ENCODE measurements around the gene RASAL2. TPM values are rescaled to one million over a fixed set of nuclear protein-coding genes. Genes with fewer than 3 reads are reported as not detected.

Gene RASAL2
- total and polyA plus RNA-seq, 9 of the 15 experiments (the other 6 are each of a cell fraction or from before 2014, with no cell fraction given), result 0.13 to 1.0 (median 0.62) TPM

DNA sequence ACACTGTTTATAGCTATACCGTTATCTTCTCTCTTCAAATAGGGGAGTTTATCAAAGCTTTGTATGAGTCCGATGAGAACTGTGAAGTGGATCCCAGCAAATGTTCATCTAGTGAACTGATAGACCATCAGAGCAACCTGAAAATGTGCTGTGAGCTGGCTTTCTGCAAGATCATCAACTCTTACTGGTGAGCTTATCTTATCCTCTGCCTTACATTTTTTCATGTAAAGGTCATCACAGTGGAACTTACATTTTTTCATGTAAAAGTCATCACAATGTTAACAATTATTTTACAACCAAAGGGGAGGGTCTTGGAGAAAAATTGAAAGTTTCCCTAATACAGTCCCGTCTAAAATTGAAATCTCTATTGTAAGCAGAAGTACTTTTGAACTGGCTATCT is 357.6 kb downstream of the RASAL2 start:
- 1% methylated on average over 3 of the region's 3 CpGs for WGBS (ENCODE audit: insufficient coverage, low coverage, missing lambda C conversion rate)
- POLR2A ChIA-PET, result no interaction called here
- ATAC-seq (no peak), FAIRE-seq (no peak), DNase-seq (ENCODE audit: extremely low read depth in 1 of 4, low spot score in 3 of 4) (no peak)
- intact Hi-C loops (cut with micrococcal nuclease) (no loop called here), in situ Hi-C loops (cut with MboI) (no loop called here)
- no peaks in the 10 kb centered on the region for H3K4me1 ChIP-seq (replicated peaks in 1 of 2; ENCODE audit: control insufficient read depth in 2 of 2, insufficient read depth in 2 of 2, low read length in 2 of 2)
- CTCF ChIA-PET (ENCODE audit: low intra/inter-chr PET ratio), result no interaction called here
- no peak overlapping the region for H3K9ac ChIP-seq (ENCODE audit: insufficient read depth in 1 of 2, low read depth in 2 of 2, low read length in 2 of 2)
- H2AFZ ChIP-seq (ENCODE audit: low read depth, low read length), result no peak overlapping the region
- H4K20me1 ChIP-seq (replicated peaks; ENCODE audit: control insufficient read depth, insufficient read depth, low read length), result no peaks in the 10 kb centered on the region
- no peaks in the 10 kb centered on the region for H3K79me2 ChIP-seq (ENCODE audit: control insufficient read depth, insufficient read depth, low read length)
- H3K4me3 ChIP-seq, result no peak overlapping the region
- no peaks in the 10 kb centered on the region for H3K36me3 ChIP-seq (ENCODE audit: control insufficient read depth, insufficient read depth, low read length)
- TF ChIP-seq ETV6 (IDR thresholded peaks at IDR 0.05; ENCODE audit: borderline replicate concordance in 1 of 2, low read depth in 2 of 2, low read length in 1 of 2), result no peak
- no peak for TF ChIP-seq ETV6 (CRISPR knock-in tag; IDR thresholded peaks at IDR 0.05; ENCODE audit: borderline replicate concordance)
- no peak for TF ChIP-seq ZSCAN32 (CRISPR knock-in tag; IDR thresholded peaks at IDR 0.05)
- no peak for TF ChIP-seq MCM2 (IDR thresholded peaks at IDR 0.05; ENCODE audit: low read depth)
- no peak for TF ChIP-seq HNRNPLL (IDR thresholded peaks at IDR 0.05; ENCODE audit: low read depth, low read length, poor library complexity, severe bottlenecking)
- no peak for TF ChIP-seq THRAP3 (IDR thresholded peaks at IDR 0.05; ENCODE audit: borderline replicate concordance)
- TF ChIP-seq PCBP2 (IDR thresholded peaks at IDR 0.05; ENCODE audit: low read depth, low read length, poor library complexity, severe bottlenecking), result no peak
- TF ChIP-seq KAT2B (IDR thresholded peaks at IDR 0.05; ENCODE audit: low read depth, low read length), result no peak
- no peak for TF ChIP-seq ZNF695 (CRISPR knock-in tag; IDR thresholded peaks at IDR 0.05)
- no peak for TF ChIP-seq WHSC1 (IDR thresholded peaks at IDR 0.05; ENCODE audit: low read length)
- TF ChIP-seq PHF20 (IDR thresholded peaks at IDR 0.05; ENCODE audit: partially characterized antibody), result no peak
- no peak for TF ChIP-seq POLR3A (IDR thresholded peaks at IDR 0.05; ENCODE audit: borderline replicate concordance, extremely low read depth, insufficient read depth, insufficient read length)
- BruUV-seq (replicated peaks), result no TSS peak
- H3K27ac ChIP-seq (ENCODE audit: extremely low read depth, low read depth, low read length), result no peak overlapping the region
- H3K9me3 ChIP-seq (replicated peaks; ENCODE audit: control insufficient read depth, insufficient read depth, low read depth, low read length), result no peaks in the 10 kb centered on the region
- no peak overlapping the region for H3K4me2 ChIP-seq (ENCODE audit: insufficient read depth, low read length)
- H3K9me1 ChIP-seq (ENCODE audit: control insufficient read depth, insufficient read depth, low read length), result no peaks in the 10 kb centered on the region
- H3K27me3 ChIP-seq (ENCODE audit: control insufficient read depth in 2 of 2, insufficient read depth in 2 of 2, low read length in 2 of 2), result no peaks in the 10 kb centered on the region

Measured in K562 (cell line).